HEK293 (cell line): Measurements from ENCODE around the gene MED10.

Source experiments
- CTCF ChIA-PET: fragments of 350-600 bp; formaldehyde crosslinking; extraction: SDS; loops from one replicate; lab custom pipeline; 2021; ENCODE audit warnings: antibody characterized with exemption; lab: Yijun Ruan, JAX
- POLR2A ChIA-PET: fragments of 300-600 bp; formaldehyde crosslinking; extraction: SDS; loops from one replicate; lab custom pipeline; 2020; ENCODE audit warnings: antibody characterized with exemption, inconsistent platforms; lab: Yijun Ruan, JAX
- H3K27ac ChIP-seq: fragments of 200-500 bp; sonication (Bioruptor generic); 2 replicates; pipeline ENCODE4 v1.5.1; 2014; ENCODE audit warnings: low read depth, low read length, control low read depth, inconsistent platforms; ENCODE audit errors: extremely low read depth
- H3K36me3 ChIP-seq, 2 experiments: fragments of 200-500 bp in 1 of 2; sonication (Bioruptor generic) in 1 of 2; 1 replicate in 1 of 2; 2 replicates in 1 of 2; pipeline ENCODE4 v1.5.1; 2014 to 2017; ENCODE audit warnings: inconsistent platforms in 2 of 2, low read length in 2 of 2; ENCODE audit not compliant: control insufficient read depth in 2 of 2, insufficient read depth in 1 of 2
- H3K4me1 ChIP-seq: fragments of 200-500 bp; sonication (Bioruptor generic); 2 replicates; pipeline ENCODE4 v1.5.1; 2014; ENCODE audit warnings: mild to moderate bottlenecking, low read length, inconsistent platforms; ENCODE audit not compliant: control insufficient read depth, insufficient read depth
- H3K4me3 ChIP-seq: 2 replicates; pipeline ENCODE4 v1.5.1; 2011; ENCODE audit warnings: low read depth, mild to moderate bottlenecking, control low read depth, low read length, moderate library complexity
- H3K9me3 ChIP-seq: fragments of 200-500 bp; sonication (Bioruptor generic); 2 replicates; pipeline ENCODE4 v1.5.1; 2014; ENCODE audit warnings: low read depth, low read length, inconsistent platforms; ENCODE audit not compliant: control insufficient read depth, insufficient read depth
- CTCF ChIP-seq: fragments of 450-650 bp; formaldehyde crosslinking; IDR thresholded peaks from 2 replicates; pipeline ENCODE4 v1.5.1; 2016; ENCODE audit warnings: missing biosample characterization, missing genetic modification characterization
- ELK4 ChIP-seq: IDR thresholded peaks from 2 replicates; pipeline ENCODE4 v1.6.1; 2011; ENCODE audit warnings: mild to moderate bottlenecking, low read depth, low read length, borderline replicate concordance
- GLIS2 ChIP-seq: fragments of 450-650 bp; formaldehyde crosslinking; IDR thresholded peaks from 2 replicates; pipeline ENCODE4 v1.5.1; 2016; ENCODE audit warnings: missing biosample characterization, missing genetic modification characterization
- KLF17 ChIP-seq: fragments of 450-650 bp; formaldehyde crosslinking; IDR thresholded peaks from 2 replicates; pipeline ENCODE4 v1.5.1; 2016; ENCODE audit warnings: missing biosample characterization, missing genetic modification characterization
- KLF7 ChIP-seq: fragments of 450-650 bp; formaldehyde crosslinking; IDR thresholded peaks from 2 replicates; pipeline ENCODE4 v1.5.1; 2016; ENCODE audit warnings: missing biosample characterization, missing genetic modification characterization, borderline replicate concordance
- KLF9 ChIP-seq: fragments of 450-650 bp; formaldehyde crosslinking; IDR thresholded peaks from 2 replicates; pipeline ENCODE4 v1.5.1; 2016; ENCODE audit warnings: missing biosample characterization, missing genetic modification characterization, low read depth
- RBAK ChIP-seq: fragments of 450-650 bp; formaldehyde crosslinking; IDR thresholded peaks from 2 replicates; pipeline ENCODE4 v1.5.1; 2016; ENCODE audit warnings: missing biosample characterization, missing genetic modification characterization
- TRIM28 ChIP-seq: IDR thresholded peaks from 2 replicates; pipeline ENCODE4 v1.6.1; 2011; ENCODE audit warnings: low read length, control low read depth, borderline replicate concordance
- ZBTB20 ChIP-seq: fragments of 450-650 bp; formaldehyde crosslinking; IDR thresholded peaks from 2 replicates; pipeline ENCODE4 v1.5.1; 2016; ENCODE audit warnings: missing biosample characterization, missing genetic modification characterization
- ZNF174 ChIP-seq: fragments of 450-650 bp; formaldehyde crosslinking; IDR thresholded peaks from 2 replicates; pipeline ENCODE4 v1.5.0; 2017; ENCODE audit warnings: missing biosample characterization, mild to moderate bottlenecking, missing genetic modification characterization
- ZNF19 ChIP-seq: fragments of 450-650 bp; formaldehyde crosslinking; IDR thresholded peaks from 2 replicates; pipeline ENCODE4; 2016; ENCODE audit warnings: missing biosample characterization, missing genetic modification characterization, low read depth
- ZNF2 ChIP-seq: fragments of 450-650 bp; formaldehyde crosslinking; IDR thresholded peaks from 2 replicates; pipeline ENCODE4 v1.5.1; 2016; ENCODE audit warnings: missing biosample characterization, missing genetic modification characterization
- ZNF26 ChIP-seq: fragments of 450-650 bp; formaldehyde crosslinking; IDR thresholded peaks from 2 replicates; pipeline ENCODE4 v1.5.1; 2016; ENCODE audit warnings: missing biosample characterization, missing genetic modification characterization
- ZNF280D ChIP-seq: fragments of 450-650 bp; formaldehyde crosslinking; IDR thresholded peaks from 2 replicates; pipeline ENCODE4 v1.5.1; 2016; ENCODE audit warnings: missing biosample characterization, missing genetic modification characterization
- ZNF426 ChIP-seq: fragments of 450-650 bp; formaldehyde crosslinking; IDR thresholded peaks from 2 replicates; pipeline ENCODE4 v1.5.1; 2017; ENCODE audit warnings: missing biosample characterization, missing genetic modification characterization, mild to moderate bottlenecking, inconsistent platforms, moderate library complexity
- ZNF521 ChIP-seq: fragments of 450-650 bp; formaldehyde crosslinking; IDR thresholded peaks from 2 replicates; pipeline ENCODE4 v1.5.1; 2017; ENCODE audit warnings: missing biosample characterization, mild to moderate bottlenecking, missing genetic modification characterization
- ZNF596 ChIP-seq: fragments of 450-650 bp; IDR thresholded peaks from 2 replicates; pipeline ENCODE4 v1.5.0; 2018; ENCODE audit warnings: missing biosample characterization, mild to moderate bottlenecking, missing genetic modification characterization, moderate library complexity
- ZNF677 ChIP-seq: fragments of 450-650 bp; IDR thresholded peaks from 2 replicates; pipeline ENCODE4 v1.5.0; 2018; ENCODE audit warnings: missing biosample characterization, mild to moderate bottlenecking, missing genetic modification characterization, moderate library complexity
- ZNF830 ChIP-seq: fragments of 450-650 bp; IDR thresholded peaks from 2 replicates; pipeline ENCODE4 v1.5.0; 2018; ENCODE audit warnings: missing biosample characterization, missing genetic modification characterization, low read depth, mild to moderate bottlenecking, moderate library complexity

Gene MED10

GRCh38 chr5:6340100-6340499 is 38.2 kb downstream of the MED10 start:
- ChIA-PET CTCF (no interaction called here), POLR2A (no interaction called here)
- TF ChIP-seq GLIS2 (tag by site-specific recombination) (no peak), ZNF677 (tag by site-specific recombination) (no peak), ZNF830 (tag by site-specific recombination) (no peak)

GRCh38 chr5:6338871-6339270 is 39.5 kb downstream of the MED10 start:
- no peaks in the 10 kb centered on the region for H3K4me1 ChIP-seq
- no peaks in the 10 kb centered on the region for H3K36me3 ChIP-seq
- H3K9me3 ChIP-seq, result no peaks in the 10 kb centered on the region
- ChIA-PET CTCF (interaction anchor here (0.8 kb wide), 1 partner anchor 52 kb away, joined by 3 read pairs; no protein-coding TSS in a partner anchor), POLR2A (no interaction called here)
- H3K4me3 ChIP-seq, result no peak overlapping the region
- no peak overlapping the region for H3K27ac ChIP-seq
- TF ChIP-seq CTCF (tag by site-specific recombination), result no peak
- TF ChIP-seq KLF7 (tag by site-specific recombination), result no peak
- TF ChIP-seq ZNF596 (tag by site-specific recombination), result no peak

More at GRCh38 chr5:6340100-6340499, 38.2 kb downstream of the MED10 start:
- H3K4me1 ChIP-seq, result no peaks in the 10 kb centered on the region
- no peak overlapping the region for H3K27ac ChIP-seq
- H3K36me3 ChIP-seq, result no peaks in the 10 kb centered on the region
- H3K9me3 ChIP-seq, result no peaks in the 10 kb centered on the region
- H3K4me3 ChIP-seq, result no peak overlapping the region

- no peaks in the 10 kb centered on the region for H3K4me1 ChIP-seq
- TF ChIP-seq ELK4, result no peak
- no peak for TF ChIP-seq TRIM28
- no peak for TF ChIP-seq ZBTB20 (tag by site-specific recombination)
- no peak for TF ChIP-seq ZNF426
- TF ChIP-seq KLF17, result no peak
- TF ChIP-seq, all 188 proteins: peak for 0
- Histone ChIP-seq H3K36me3 (no peaks in the 10 kb centered on the region), H3K9me3 (no peaks in the 10 kb centered on the region), H3K4me3 (no peak overlapping the region), H3K27ac (no peak overlapping the region)
- CTCF ChIA-PET, result interaction anchor here (0.6 to 1.0 kb wide), 5 partner anchors 19 to 1035 kb away, joined by 3 to 7 read pairs (median 3); no protein-coding TSS in a partner anchor
- POLR2A ChIA-PET, result no interaction called here
Measured at GRCh38 chr5:6338135-6338534, 40.2 kb downstream of the MED10 start.

GRCh38 chr5:6333182-6333905 is 45.0 kb downstream of the MED10 start:
- POLR2A ChIA-PET, result no interaction called here
- CTCF ChIA-PET, result no interaction called here

More at GRCh38 chr5:6333182-6333905, 45.0 kb downstream of the MED10 start:
- Histone ChIP-seq H3K9me3 (no peaks in the 10 kb centered on the region), H3K27ac (no peak overlapping the region), H3K36me3 (no peaks in the 10 kb centered on the region), H3K4me1 (no peaks in the 10 kb centered on the region), H3K4me3 (no peak overlapping the region)
- TF ChIP-seq ZNF2 (no peak), ZNF521 (tag by site-specific recombination) (no peak), ZNF19 (no peak), ZNF174 (tag by site-specific recombination) (no peak), ZNF280D (tag by site-specific recombination) (no peak), ZNF677 (tag by site-specific recombination) (no peak), RBAK (tag by site-specific recombination) (no peak), ZNF26 (no peak), KLF9 (tag by site-specific recombination) (no peak)
